GM21529 (cell line): Measurements from ENCODE around the gene NCAM1.

Experiments
- ATAC-seq: cut with Tn5 transposase; IDR thresholded peaks from one replicate; pipeline ENCODE4 v1.9.1; 2021; ENCODE audit not compliant: unreplicated experiment

NCAM1 gene

GRCh38 chr11:113197446-113197845 is 236.2 kb downstream of the NCAM1 start:
- no peak for ATAC-seq

GRCh38 chr11:113198972-113199661 is 237.9 kb downstream of the NCAM1 start:
- ATAC-seq: no peak

GRCh38 chr11:113199866-113200265 is 238.6 kb downstream of the NCAM1 start:
- no peak for ATAC-seq

GRCh38 chr11:113201054-113201818 is 240.0 kb downstream of the NCAM1 start:
- no peak for ATAC-seq

- ATAC-seq: no peak
Observed at GRCh38 chr11:113202431-113202830, 241.2 kb downstream of the NCAM1 start.

GRCh38 chr11:113203141-113203753 is 242.0 kb downstream of the NCAM1 start:
- ATAC-seq: no peak

GRCh38 chr11:113204280-113204679 is 243.1 kb downstream of the NCAM1 start:
- no peak for ATAC-seq

GRCh38 chr11:113213549-113213948 is 252.3 kb downstream of the NCAM1 start:
- no peak for ATAC-seq

GRCh38 chr11:113222241-113222640 is 261.0 kb downstream of the NCAM1 start:
- ATAC-seq: no peak

- no peak for ATAC-seq
Observed at GRCh38 chr11:113234888-113235287, 273.7 kb downstream of the NCAM1 start.

- no peak for ATAC-seq
Observed at GRCh38 chr11:113237261-113237660, 276.0 kb downstream of the NCAM1 start.

GRCh38 chr11:113238721-113239120 is 277.5 kb downstream of the NCAM1 start:
- ATAC-seq: no peak

GRCh38 chr11:113240389-113240788 is 279.2 kb downstream of the NCAM1 start:
- ATAC-seq: no peak

GRCh38 chr11:113240790-113241635 is 279.8 kb downstream of the NCAM1 start:
- ATAC-seq: no peak

- no peak for ATAC-seq
Observed at GRCh38 chr11:113241636-113242054, 280.4 kb downstream of the NCAM1 start.

GRCh38 chr11:113242060-113242459 is 280.8 kb downstream of the NCAM1 start:
- no peak for ATAC-seq

- ATAC-seq: no peak
Observed at GRCh38 chr11:113242767-113243397, 281.7 kb downstream of the NCAM1 start.

GRCh38 chr11:113243696-113244095 is 282.5 kb downstream of the NCAM1 start:
- ATAC-seq: no peak

- no peak for ATAC-seq
Observed at GRCh38 chr11:113245216-113245615, 284.0 kb downstream of the NCAM1 start.

- ATAC-seq: no peak
Observed at GRCh38 chr11:113247221-113247620, 286.0 kb downstream of the NCAM1 start.

GRCh38 chr11:113247966-113248365 is 286.7 kb downstream of the NCAM1 start:
- ATAC-seq: no peak
